KMS-11 (cell line): Measurements from ENCODE around the gene ARID1B.

ENCODE experiments used
- H2AFZ ChIP-seq: fragments of 200-600 bp; sonication (generic); 2 replicates; pipeline ENCODE4 v1.6.1; 2016; ENCODE audit warnings: antibody characterized with exemption, mixed run types, low read depth
- H3K27ac ChIP-seq: fragments of 200-600 bp; sonication (generic); 2 replicates; pipeline ENCODE4 v1.6.1; 2016; ENCODE audit warnings: mild to moderate bottlenecking, mixed run types
- H3K27me3 ChIP-seq: fragments of 200-600 bp; sonication (generic); 2 replicates; pipeline ENCODE4 v1.6.1; 2017; ENCODE audit warnings: mild to moderate bottlenecking, low read depth, mixed run types, moderate library complexity; ENCODE audit not compliant: insufficient read depth
- H3K36me3 ChIP-seq: fragments of 200-600 bp; sonication (generic); 2 replicates; pipeline ENCODE4 v1.6.1; 2017; ENCODE audit warnings: mild to moderate bottlenecking, mixed run types; ENCODE audit not compliant: insufficient read depth
- H3K4me1 ChIP-seq: fragments of 200-600 bp; sonication (generic); 2 replicates; pipeline ENCODE4 v1.6.1; 2016; ENCODE audit warnings: mild to moderate bottlenecking, low read depth, mixed run types; ENCODE audit not compliant: poor library complexity, severe bottlenecking
- H3K4me2 ChIP-seq: fragments of 200-600 bp; sonication (generic); 2 replicates; pipeline ENCODE4 v1.7.0; 2016; ENCODE audit warnings: mild to moderate bottlenecking, mixed run types
- H3K4me3 ChIP-seq: fragments of 200-600 bp; sonication (generic); IDR thresholded peaks from 2 replicates; pipeline ENCODE4 v1.6.1; 2017; ENCODE audit warnings: low read depth, low read length, mixed read lengths; ENCODE audit not compliant: insufficient read depth
- H3K79me2 ChIP-seq: fragments of 200-600 bp; sonication (generic); 2 replicates; pipeline ENCODE4 v1.6.1; 2016; ENCODE audit warnings: low read depth, mixed run types; ENCODE audit not compliant: insufficient read depth
- H3K9ac ChIP-seq: fragments of 200-600 bp; sonication (generic); 2 replicates; pipeline ENCODE4 v1.6.1; 2016; ENCODE audit warnings: mild to moderate bottlenecking, mixed run types
- H4K20me1 ChIP-seq: fragments of 200-600 bp; sonication (generic); 2 replicates; pipeline ENCODE4 v1.6.1; 2016; ENCODE audit warnings: mild to moderate bottlenecking, mixed run types; ENCODE audit not compliant: insufficient read depth
- TF ChIP-seq, protein P1 (sequence below): fragments of 200-600 bp; sonication (generic); conservative IDR thresholded peaks from 2 replicates; pipeline ENCODE4 v1.6.1; 2017; ENCODE audit warnings: low read depth, mild to moderate bottlenecking, antibody characterized with exemption, low read length, moderate library complexity, mixed read lengths

ARID1B gene

GRCh38 chr6:156825475-156825874, 48.3 kb downstream of the ARID1B start:
- Histone ChIP-seq H3K9ac (no peak overlapping the region), H3K4me1 (peaks cover 2% of the 10 kb centered on the region), H2AFZ (no peak overlapping the region), H3K27ac (no peak overlapping the region), H3K79me2 (peaks cover 84% of the 10 kb centered on the region), H3K4me3 (no peak overlapping the region), H3K36me3 (no peaks in the 10 kb centered on the region), H3K27me3 (no peaks in the 10 kb centered on the region), H3K4me2 (no peak overlapping the region), H4K20me1 (0 out of 2 replicates have a peak, but pooled peaks cover 22% of the 10 kb centered on the region)
- TF ChIP-seq, protein P1, sequence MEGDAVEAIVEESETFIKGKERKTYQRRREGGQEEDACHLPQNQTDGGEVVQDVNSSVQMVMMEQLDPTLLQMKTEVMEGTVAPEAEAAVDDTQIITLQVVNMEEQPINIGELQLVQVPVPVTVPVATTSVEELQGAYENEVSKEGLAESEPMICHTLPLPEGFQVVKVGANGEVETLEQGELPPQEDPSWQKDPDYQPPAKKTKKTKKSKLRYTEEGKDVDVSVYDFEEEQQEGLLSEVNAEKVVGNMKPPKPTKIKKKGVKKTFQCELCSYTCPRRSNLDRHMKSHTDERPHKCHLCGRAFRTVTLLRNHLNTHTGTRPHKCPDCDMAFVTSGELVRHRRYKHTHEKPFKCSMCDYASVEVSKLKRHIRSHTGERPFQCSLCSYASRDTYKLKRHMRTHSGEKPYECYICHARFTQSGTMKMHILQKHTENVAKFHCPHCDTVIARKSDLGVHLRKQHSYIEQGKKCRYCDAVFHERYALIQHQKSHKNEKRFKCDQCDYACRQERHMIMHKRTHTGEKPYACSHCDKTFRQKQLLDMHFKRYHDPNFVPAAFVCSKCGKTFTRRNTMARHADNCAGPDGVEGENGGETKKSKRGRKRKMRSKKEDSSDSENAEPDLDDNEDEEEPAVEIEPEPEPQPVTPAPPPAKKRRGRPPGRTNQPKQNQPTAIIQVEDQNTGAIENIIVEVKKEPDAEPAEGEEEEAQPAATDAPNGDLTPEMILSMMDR: no peak

DNA sequence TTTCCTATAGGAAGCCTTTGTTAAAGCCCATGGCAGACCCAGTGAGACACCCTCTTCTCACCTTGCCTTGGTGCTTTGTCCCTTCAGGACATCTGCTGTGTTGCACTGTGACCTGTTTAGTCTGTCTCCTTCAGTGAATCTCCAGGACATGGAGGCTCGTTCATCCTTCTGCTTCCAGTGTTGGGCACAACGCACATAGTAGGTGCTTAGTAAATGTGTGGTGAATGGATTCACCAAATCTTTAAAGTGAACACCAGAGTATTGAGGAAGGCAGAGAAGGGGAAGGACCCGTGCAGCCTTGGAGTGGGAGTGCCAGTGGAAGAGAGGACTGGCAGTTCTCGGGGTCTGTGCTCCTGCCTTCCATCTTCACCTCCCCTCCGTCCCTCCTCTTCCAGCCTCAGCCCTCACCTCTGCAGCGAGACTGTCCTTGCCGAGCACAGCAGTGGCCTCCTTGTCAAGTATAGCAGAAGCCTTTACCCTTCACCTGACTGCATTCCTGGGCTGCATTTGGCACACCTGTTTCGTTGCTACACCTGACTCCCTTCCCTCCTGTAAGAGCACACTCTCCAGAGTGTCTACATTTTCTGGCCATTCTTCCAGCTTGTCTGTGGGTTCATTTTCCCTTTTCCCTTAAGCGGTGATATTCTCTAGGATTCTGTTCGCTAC, 49.2 kb downstream of the ARID1B start:
- Histone ChIP-seq H3K27me3 (no peaks in the 10 kb centered on the region), H3K4me1 (peaks cover 2% of the 10 kb centered on the region), H3K4me3 (no peak overlapping the region), H3K79me2 (peaks cover 75% of the 10 kb centered on the region), H3K9ac (no peak overlapping the region), H3K36me3 (no peaks in the 10 kb centered on the region), H2AFZ (no peak overlapping the region), H4K20me1 (0 out of 2 replicates have a peak, but pooled peaks cover 22% of the 10 kb centered on the region), H3K4me2 (no peak overlapping the region), H3K27ac (no peak overlapping the region)
- TF ChIP-seq, protein P1: no peak

GRCh38 chr6:156827382-156827781, 50.2 kb downstream of the ARID1B start:
- no peak overlapping the region for H3K9ac ChIP-seq
- no peak overlapping the region for H3K4me3 ChIP-seq
- no peak overlapping the region for H3K27ac ChIP-seq
- TF ChIP-seq, protein P1: no peak
- no peaks in the 10 kb centered on the region for H3K27me3 ChIP-seq
- H3K4me1 ChIP-seq: no peaks in the 10 kb centered on the region
- H3K36me3 ChIP-seq: no peaks in the 10 kb centered on the region
- H4K20me1 ChIP-seq: peaks cover 18% of the 10 kb centered on the region; the same call in 1 of the 2 replicates
- no peak overlapping the region for H3K4me2 ChIP-seq
- H3K79me2 ChIP-seq: peaks cover 68% of the 10 kb centered on the region
- no peak overlapping the region for H2AFZ ChIP-seq

DNA sequence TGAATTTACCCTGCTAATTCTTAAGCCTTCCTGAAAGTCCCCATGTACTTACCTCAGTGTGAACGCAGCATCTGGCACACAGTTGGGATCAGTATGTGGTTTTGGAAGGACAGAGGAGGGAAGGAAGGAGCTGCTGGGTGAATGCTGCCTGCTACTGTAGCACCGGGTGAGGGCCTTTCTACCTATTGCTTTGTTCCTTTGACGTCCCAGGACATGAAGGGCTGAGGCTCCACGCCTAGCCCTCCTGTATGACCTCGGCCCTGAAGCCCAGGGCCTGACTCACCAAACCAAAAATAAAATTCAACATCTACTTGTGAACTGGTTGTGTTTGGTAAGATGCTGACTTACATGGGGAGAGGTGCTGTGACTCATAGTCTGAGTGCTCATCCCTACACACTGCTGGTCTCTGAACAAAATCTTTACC, 51.1 kb downstream of the ARID1B start:
- H3K79me2 ChIP-seq: peaks cover 68% of the 10 kb centered on the region
- H3K4me2 ChIP-seq: no peak overlapping the region

More for the DNA sequence above, 51.1 kb downstream of the ARID1B start:
- Histone ChIP-seq H3K27ac (no peak overlapping the region), H2AFZ (no peak overlapping the region), H3K4me3 (no peak overlapping the region), H3K4me1 (no peaks in the 10 kb centered on the region), H4K20me1 (peaks cover 24% of the 10 kb centered on the region), H3K27me3 (no peaks in the 10 kb centered on the region), H3K9ac (no peak overlapping the region), H3K36me3 (no peaks in the 10 kb centered on the region)
- TF ChIP-seq, protein P1: no peak
